Measurements from ENCODE around the gene COLQ.

- TF ChIP-seq POLR2A (IDR thresholded peaks at IDR 0.05; ENCODE audit: low read depth, low read length) = no peak
- no peak for TF ChIP-seq POLR2AphosphoS5 (IDR thresholded peaks at IDR 0.05; ENCODE audit: low read depth, low read length)
- TF ChIP-seq SPI1 (IDR thresholded peaks at IDR 0.05; ENCODE audit: low read depth, low read length) = no peak
Observed at GRCh38 chr3:15471861-15472260, 49.6 kb downstream of the COLQ start.
